ENCODE data around the gene CHRNB1. TPM values are rescaled to one million over a fixed set of nuclear protein-coding genes. Genes with fewer than 3 reads are reported as not detected.

CHRNB1 gene
- total and polyA plus RNA-seq, 10 of the 15 experiments (the other 5 are each of a cell fraction or from before 2014, with no cell fraction given) = 5.8 to 14.8 (median 11.3) TPM

DNA sequence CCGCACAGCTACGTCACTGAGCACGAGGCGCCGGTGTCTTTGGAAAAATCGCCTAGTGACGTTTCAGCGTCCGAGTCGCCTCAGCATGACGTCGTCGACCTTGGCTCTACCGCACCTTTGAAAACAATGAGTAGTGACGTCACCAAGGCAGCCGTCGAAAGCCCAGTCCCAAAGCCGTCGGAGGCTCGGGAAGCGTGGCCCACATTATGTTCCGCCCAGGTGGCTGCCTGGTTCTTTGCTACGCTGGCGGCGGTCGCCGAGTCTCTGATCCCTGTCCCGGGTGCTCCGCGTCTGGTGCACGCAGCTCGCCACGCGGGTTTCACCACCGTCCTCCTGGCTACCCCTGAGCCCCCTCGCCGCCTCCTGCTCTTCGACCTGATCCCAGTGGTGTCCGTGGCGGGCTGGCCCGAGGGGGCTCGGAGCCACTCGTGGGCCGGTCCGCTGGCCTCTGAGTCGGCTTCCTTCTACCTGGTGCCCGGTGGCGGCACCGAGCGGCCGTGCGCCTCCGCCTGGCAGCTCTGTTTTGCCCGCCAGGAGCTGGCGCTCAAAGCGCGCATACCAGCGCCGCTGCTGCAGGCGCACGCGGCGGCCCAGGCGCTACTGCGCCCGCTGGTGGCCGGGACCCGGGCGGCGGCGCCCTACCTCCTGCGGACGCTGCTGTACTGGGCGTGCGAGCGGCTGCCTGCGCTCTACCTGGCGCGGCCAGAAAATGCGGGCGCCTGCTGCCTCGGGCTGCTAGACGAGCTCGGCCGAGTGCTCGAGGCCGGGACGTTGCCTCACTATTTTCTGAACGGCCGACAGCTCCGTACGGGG is 8.1 kb upstream of the CHRNB1 start:
- no peaks in the 10 kb centered on the region for H3K9me3 ChIP-seq (replicated peaks; ENCODE audit: control insufficient read depth, insufficient read depth, low read length)
- H4K20me1 ChIP-seq (ENCODE audit: control insufficient read depth, insufficient read depth) = no peaks in the 10 kb centered on the region
- ChIA-PET RAD21 (ENCODE audit: unreplicated experiment) (interaction anchor here (0.6 to 3.0 kb wide), 16 partner anchors 33 to 251 kb away, joined by 3 to 21 read pairs (median 5); partner anchors contain the start of genes CD68, FXR2, MPDU1 and POLR2A), CTCF (interaction anchor here (0.6 to 3.4 kb wide), 26 partner anchors 9 to 973 kb away, joined by 3 to 58 read pairs (median 4); partner anchors contain the start of genes ACAP1, CD68, CHRNB1 and FXR2), SMC1A (ENCODE audit: uncharacterized antibody, unreplicated experiment) (interaction anchor here (0.6 to 3.4 kb wide), 10 partner anchors 39 to 298 kb away, joined by 3 to 35 read pairs (median 5); partner anchors contain the start of genes NEURL4, TNFSF13, TP53 and WRAP53), POLR2A (interaction anchor here (0.6 to 8.2 kb wide), 13 partner anchors 9 to 250 kb away, joined by 3 to 63 read pairs (median 8); partner anchors contain the start of genes CHRNB1, POLR2A, TMEM256 and TP53)
- no peak for FAIRE-seq
- H3K36me3 ChIP-seq (ENCODE audit: control insufficient read depth in 2 of 2, insufficient read depth in 2 of 2, low read length in 1 of 2) = no peaks in the 10 kb centered on the region
- no peak overlapping the region for H3K27ac ChIP-seq (ENCODE audit: control insufficient read depth, insufficient read depth)
- H3K4me3 ChIP-seq = peak overlapping the region; percentile 78
- DNase-seq (ENCODE audit: low read depth, low spot score) = no peak
- H3K9ac ChIP-seq (ENCODE audit: control insufficient read depth, insufficient read depth, low read length) = peak overlapping the region; percentile 64
- peak overlapping the region; percentile 10 for H2AFZ ChIP-seq (ENCODE audit: control insufficient read depth, low read depth, low read length)
- in situ Hi-C loops (cut with MboI) = no loop called here
- BruUV-seq (replicated peaks) = no TSS peak
- ATAC-seq = peak; percentile 79
- H3K4me1 ChIP-seq (ENCODE audit: control insufficient read depth, insufficient read depth, low read length) = peaks cover 29% of the 10 kb centered on the region
- WGBS (ENCODE audit: insufficient coverage, insufficient replicate concordance, low lambda C conversion rate, missing lambda C conversion rate) = 29% methylated on average over 86 of the region's 92 CpGs
- peak overlapping the region; percentile 85 for H3K4me2 ChIP-seq (ENCODE audit: control insufficient read depth, insufficient read depth)
- H3K79me2 ChIP-seq (ENCODE audit: control insufficient read depth, insufficient read depth, low read length) = peaks cover 6% of the 10 kb centered on the region
- intact Hi-C loops (cut with micrococcal nuclease; ENCODE audit: unreplicated experiment) = loop anchor here (5.0 to 10.0 kb wide), 4 partner anchors 34 to 392 kb away; partner anchors contain the start of genes KCTD11, SENP3, SLC16A11 and TMEM256
- peaks cover 0 to 4% of the 10 kb centered on the region in 2 experiments; a peak in 2 of 4 replicates for H3K27me3 ChIP-seq (replicated peaks in 1 of 2; ENCODE audit: control insufficient read depth in 2 of 2, insufficient read depth in 2 of 2, low read length in 1 of 2)
- TF ChIP-seq MYC (IDR thresholded peaks at IDR 0.05; ENCODE audit: insufficient read depth, insufficient read length, insufficient replicate concordance, low read length, severe bottlenecking) (peak; percentile 85), SIX5 (IDR thresholded peaks at IDR 0.05; ENCODE audit: low read depth, low read length, severe bottlenecking) (no peak), FOXM1 (IDR thresholded peaks at IDR 0.05; ENCODE audit: low read depth, low read length) (no peak), POLR2AphosphoS2 (IDR thresholded peaks at IDR 0.05; ENCODE audit: low read depth, low read length) (no peak), NBN (IDR thresholded peaks at IDR 0.05) (peak; percentile 66), ATF7 (IDR thresholded peaks at IDR 0.05; ENCODE audit: low read depth) (peak; percentile 93), MTA3 (IDR thresholded peaks at IDR 0.05; ENCODE audit: borderline replicate concordance, low read length) (no peak), RAD21 (IDR thresholded peaks at IDR 0.05; ENCODE audit: insufficient read depth, low read depth, low read length) (peak; percentile 59), MEF2B (IDR thresholded peaks at IDR 0.05; ENCODE audit: partially characterized antibody, poor library complexity, severe bottlenecking) (peak; percentile 11), CBX3 (IDR thresholded peaks at IDR 0.05; ENCODE audit: borderline replicate concordance, low read depth) (no peak), SUZ12 (IDR thresholded peaks at IDR 0.05; ENCODE audit: unreplicated experiment) (no peak)
- TF ChIP-seq, protein P1, sequence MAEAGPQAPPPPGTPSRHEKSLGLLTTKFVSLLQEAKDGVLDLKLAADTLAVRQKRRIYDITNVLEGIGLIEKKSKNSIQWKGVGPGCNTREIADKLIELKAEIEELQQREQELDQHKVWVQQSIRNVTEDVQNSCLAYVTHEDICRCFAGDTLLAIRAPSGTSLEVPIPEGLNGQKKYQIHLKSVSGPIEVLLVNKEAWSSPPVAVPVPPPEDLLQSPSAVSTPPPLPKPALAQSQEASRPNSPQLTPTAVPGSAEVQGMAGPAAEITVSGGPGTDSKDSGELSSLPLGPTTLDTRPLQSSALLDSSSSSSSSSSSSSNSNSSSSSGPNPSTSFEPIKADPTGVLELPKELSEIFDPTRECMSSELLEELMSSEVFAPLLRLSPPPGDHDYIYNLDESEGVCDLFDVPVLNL (IDR thresholded peaks at IDR 0.05; ENCODE audit: low read depth, low read length) = 0 out of 2 replicates have a peak, but pooled peaks have one; percentile 24
- TF ChIP-seq, protein P2, sequence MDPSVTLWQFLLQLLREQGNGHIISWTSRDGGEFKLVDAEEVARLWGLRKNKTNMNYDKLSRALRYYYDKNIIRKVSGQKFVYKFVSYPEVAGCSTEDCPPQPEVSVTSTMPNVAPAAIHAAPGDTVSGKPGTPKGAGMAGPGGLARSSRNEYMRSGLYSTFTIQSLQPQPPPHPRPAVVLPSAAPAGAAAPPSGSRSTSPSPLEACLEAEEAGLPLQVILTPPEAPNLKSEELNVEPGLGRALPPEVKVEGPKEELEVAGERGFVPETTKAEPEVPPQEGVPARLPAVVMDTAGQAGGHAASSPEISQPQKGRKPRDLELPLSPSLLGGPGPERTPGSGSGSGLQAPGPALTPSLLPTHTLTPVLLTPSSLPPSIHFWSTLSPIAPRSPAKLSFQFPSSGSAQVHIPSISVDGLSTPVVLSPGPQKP (IDR thresholded peaks at IDR 0.05; ENCODE audit: low read depth, low read length) = no peak
- TF ChIP-seq, protein P3, sequence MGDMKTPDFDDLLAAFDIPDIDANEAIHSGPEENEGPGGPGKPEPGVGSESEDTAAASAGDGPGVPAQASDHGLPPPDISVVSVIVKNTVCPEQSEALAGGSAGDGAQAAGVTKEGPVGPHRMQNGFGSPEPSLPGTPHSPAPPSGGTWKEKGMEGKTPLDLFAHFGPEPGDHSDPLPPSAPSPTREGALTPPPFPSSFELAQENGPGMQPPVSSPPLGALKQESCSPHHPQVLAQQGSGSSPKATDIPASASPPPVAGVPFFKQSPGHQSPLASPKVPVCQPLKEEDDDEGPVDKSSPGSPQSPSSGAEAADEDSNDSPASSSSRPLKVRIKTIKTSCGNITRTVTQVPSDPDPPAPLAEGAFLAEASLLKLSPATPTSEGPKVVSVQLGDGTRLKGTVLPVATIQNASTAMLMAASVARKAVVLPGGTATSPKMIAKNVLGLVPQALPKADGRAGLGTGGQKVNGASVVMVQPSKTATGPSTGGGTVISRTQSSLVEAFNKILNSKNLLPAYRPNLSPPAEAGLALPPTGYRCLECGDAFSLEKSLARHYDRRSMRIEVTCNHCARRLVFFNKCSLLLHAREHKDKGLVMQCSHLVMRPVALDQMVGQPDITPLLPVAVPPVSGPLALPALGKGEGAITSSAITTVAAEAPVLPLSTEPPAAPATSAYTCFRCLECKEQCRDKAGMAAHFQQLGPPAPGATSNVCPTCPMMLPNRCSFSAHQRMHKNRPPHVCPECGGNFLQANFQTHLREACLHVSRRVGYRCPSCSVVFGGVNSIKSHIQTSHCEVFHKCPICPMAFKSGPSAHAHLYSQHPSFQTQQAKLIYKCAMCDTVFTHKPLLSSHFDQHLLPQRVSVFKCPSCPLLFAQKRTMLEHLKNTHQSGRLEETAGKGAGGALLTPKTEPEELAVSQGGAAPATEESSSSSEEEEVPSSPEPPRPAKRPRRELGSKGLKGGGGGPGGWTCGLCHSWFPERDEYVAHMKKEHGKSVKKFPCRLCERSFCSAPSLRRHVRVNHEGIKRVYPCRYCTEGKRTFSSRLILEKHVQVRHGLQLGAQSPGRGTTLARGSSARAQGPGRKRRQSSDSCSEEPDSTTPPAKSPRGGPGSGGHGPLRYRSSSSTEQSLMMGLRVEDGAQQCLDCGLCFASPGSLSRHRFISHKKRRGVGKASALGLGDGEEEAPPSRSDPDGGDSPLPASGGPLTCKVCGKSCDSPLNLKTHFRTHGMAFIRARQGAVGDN (IDR thresholded peaks at IDR 0.05) = peak; percentile 72; the same call in 1 of the 2 replicates

All from GM12878 (cell line).